Endothelial cell of umbilical vein (primary cell): ENCODE results near the gene GRPEL1. TPM values are rescaled to one million over a fixed set of nuclear protein-coding genes. Genes with fewer than 3 reads are reported as not detected.

ENCODE experiments used
- BruUV-seq: library from RNA; stranded (reverse); fragments of 400-500 nt; replicated peaks from 2 replicates; lab custom pipeline; 2021; lab: Mats Ljungman, UMichigan
- CTCF ChIA-PET: fragments of 300-600, 350-600 bp; sonication (Branson Sonifier 250); formaldehyde crosslinking; loops from one replicate; lab custom pipeline; 2021; ENCODE audit warnings: antibody characterized with exemption, inconsistent platforms; lab: Charles Lee
- POLR2A ChIA-PET: fragments of 300-600, 350-600 bp; sonication (Branson Sonifier 250); formaldehyde crosslinking; loops from one replicate; lab custom pipeline; 2021; ENCODE audit warnings: antibody characterized with exemption, inconsistent platforms; lab: Charles Lee
- DNase-seq: peaks from one replicate; pipeline ENCODE4 v3.0.0-alpha.2; 2011; ENCODE audit warnings: low read depth, low spot score
- FAIRE-seq: peaks from 2 replicates; lab custom pipeline; 2011; peaks lifted over from hg19 to GRCh38; lab: Jason Lieb, UNC
- H2AFZ ChIP-seq: 2 replicates; pipeline ENCODE4 v1.6.0; 2012; ENCODE audit warnings: low read depth, low read length, control low read depth, inconsistent platforms
- H3K27ac ChIP-seq: 2 replicates; pipeline ENCODE4 v1.5.1; 2011; ENCODE audit warnings: low read depth, mild to moderate bottlenecking, control low read depth, low read length, moderate library complexity; ENCODE audit not compliant: insufficient read depth
- H3K27me3 ChIP-seq, 2 experiments: 2 replicates each; pipeline versions ENCODE4 v1.6.0 to v1.6.1; 2011; ENCODE audit warnings: low read length in 2 of 2, mixed read lengths in 1 of 2; ENCODE audit not compliant: control insufficient read depth in 2 of 2, insufficient read depth in 2 of 2
- H3K36me3 ChIP-seq, 2 experiments: 2 replicates in 1 of 2; 3 replicates in 1 of 2; pipeline ENCODE4 v1.5.1; 2011; ENCODE audit warnings: low read length in 2 of 2, mild to moderate bottlenecking in 1 of 2, moderate library complexity in 1 of 2; ENCODE audit not compliant: control insufficient read depth in 2 of 2, insufficient read depth in 2 of 2; ENCODE audit errors: extremely low read depth in 1 of 2
- H3K4me1 ChIP-seq: 3 replicates; pipeline ENCODE4 v1.5.1; 2011; ENCODE audit warnings: mild to moderate bottlenecking, low read length; ENCODE audit not compliant: control insufficient read depth, insufficient read depth; ENCODE audit errors: extremely low read depth
- H3K4me2 ChIP-seq: 2 replicates; pipeline ENCODE4 v1.6.1; 2011; ENCODE audit warnings: low read length, control low read depth, mixed read lengths; ENCODE audit not compliant: insufficient read depth
- H3K4me3 ChIP-seq, 3 experiments: fragments of 200-600 bp in 1 of 3; sonication (generic), shearing (Covaris generic) in 1 of 3; replicated peaks in 1 of 3; 2 replicates each; pipeline ENCODE4 v1.5.1; 2011 to 2016; ENCODE audit warnings: control low read depth in 3 of 3, low read length in 3 of 3, mild to moderate bottlenecking in 2 of 3, inconsistent platforms in 1 of 3, low read depth in 1 of 3, moderate library complexity in 1 of 3; ENCODE audit not compliant: insufficient read depth in 1 of 3
- H3K79me2 ChIP-seq: 2 replicates; pipeline ENCODE4 v1.6.0; 2012; ENCODE audit warnings: low read length, inconsistent platforms; ENCODE audit not compliant: control insufficient read depth, insufficient read depth
- H3K9ac ChIP-seq: replicated peaks from 2 replicates; pipeline ENCODE3; 2011; ENCODE audit warnings: low read length, control low read depth; ENCODE audit not compliant: insufficient read depth; ENCODE audit errors: extremely low read depth
- H3K9me1 ChIP-seq: replicated peaks from 3 replicates; pipeline ENCODE4 v1.6.0; 2011; ENCODE audit warnings: mild to moderate bottlenecking, low read length; ENCODE audit not compliant: control insufficient read depth, insufficient read depth; ENCODE audit errors: extremely low read depth
- H3K9me3 ChIP-seq: replicated peaks from 2 replicates; pipeline ENCODE4 v1.5.1; 2012; ENCODE audit warnings: low read length, inconsistent platforms; ENCODE audit not compliant: control insufficient read depth, insufficient read depth
- H4K20me1 ChIP-seq: replicated peaks from 2 replicates; pipeline ENCODE3; 2011; ENCODE audit warnings: mild to moderate bottlenecking, low read length; ENCODE audit not compliant: control insufficient read depth, insufficient read depth; ENCODE audit errors: extremely low read depth
- CTCF ChIP-seq, 2 donors: IDR thresholded peaks; 1 replicate in 1 of 2; 2 replicates in 1 of 2; pipeline ENCODE4 v1.5.1; 2011; ENCODE audit warnings: low read length in 2 of 2, mild to moderate bottlenecking in 2 of 2, moderate library complexity in 2 of 2, control low read depth in 1 of 2, inconsistent platforms in 1 of 2, low read depth in 1 of 2; ENCODE audit not compliant: insufficient read depth in 1 of 2; ENCODE audit errors: extremely low read depth in 1 of 2
- GATA2 ChIP-seq: IDR thresholded peaks from 2 replicates; pipeline ENCODE4 v1.7.0; 2011; ENCODE audit warnings: low read depth, mild to moderate bottlenecking, moderate library complexity, mixed read lengths, low read length; ENCODE audit not compliant: insufficient read length, insufficient read depth
- JUN ChIP-seq: IDR thresholded peaks from 2 replicates; pipeline ENCODE4 v1.6.1; 2011; ENCODE audit warnings: borderline replicate concordance, low read depth; ENCODE audit not compliant: insufficient read length, insufficient read depth
- MAX ChIP-seq: IDR thresholded peaks from 2 replicates; pipeline ENCODE4 v1.6.1; 2011; ENCODE audit not compliant: insufficient read depth, insufficient read length
- MYC ChIP-seq: IDR thresholded peaks from one replicate; pipeline ENCODE4 v1.6.1; 2011; ENCODE audit warnings: mild to moderate bottlenecking, low read depth, low read length
- POLR2A ChIP-seq: IDR thresholded peaks from 2 replicates; pipeline ENCODE4 v1.6.1; 2012; ENCODE audit warnings: low read depth, mild to moderate bottlenecking, control low read depth, low read length
- POLR2AphosphoS5 ChIP-seq: IDR thresholded peaks from 2 replicates; pipeline ENCODE4 v1.6.1; 2012; ENCODE audit warnings: low read depth, mild to moderate bottlenecking, control low read depth, low read length, moderate library complexity; ENCODE audit not compliant: insufficient read depth
- dilution Hi-C: fragments of 300-500 bp; cut with MboI; formaldehyde crosslinking; loops from one replicate; pipeline ENCODE4 v1.15.0; 2019; ENCODE audit warnings: low sequenced_read_pairs; ENCODE audit not compliant: extremely low pct_ligation_motif_present
- intact Hi-C: fragments of 100-400 bp; cut with micrococcal nuclease; formaldehyde crosslinking; loops from one replicate; pipeline ENCODE4 v1.10.0; 2022
- polyA plus RNA-seq, 4 experiments: library from polyadenylated mRNA; depleted of rRNA in 3 of 4; stranded (reverse) in 3 of 4; unstranded in 1 of 4; fragments of >200 nt; gene quantifications; 2 replicates each; pipeline versions ENCODE4 v1.2.1 to v1.2.3, GENCODE V29; 2011 to 2012; ENCODE audit warnings: missing spikeins in 1 of 4
- total RNA-seq: library from RNA; stranded (reverse); gene quantifications from 2 replicates; pipeline ENCODE4 v1.2.3, GENCODE V29; 2021

Gene GRPEL1
- total and polyA plus RNA-seq, 2 donors (not counting 3 experiments of a cell fraction or from before 2014, with no cell fraction given): 17.3 to 42.6 TPM

GRCh38 chr4:7027284-7027683, 40.6 kb downstream of the GRPEL1 start:
- BruUV-seq: no TSS peak
- no peak overlapping the region for H3K4me2 ChIP-seq
- no peak for DNase-seq

More at GRCh38 chr4:7027284-7027683, 40.6 kb downstream of the GRPEL1 start:
- Histone ChIP-seq H3K36me3 (peaks cover 0 to 25% of the 10 kb centered on the region in 2 experiments), H2AFZ (no peak overlapping the region), H3K9ac (no peak overlapping the region), H3K9me1 (no peaks in the 10 kb centered on the region), H3K27ac (no peak overlapping the region), H3K9me3 (no peaks in the 10 kb centered on the region), H3K27me3 (no peaks in the 10 kb centered on the region), H3K79me2 (no peaks in the 10 kb centered on the region), H3K4me1 (no peaks in the 10 kb centered on the region), H3K4me3 (no peak overlapping the region), H4K20me1 (no peaks in the 10 kb centered on the region)
- ChIA-PET POLR2A (no interaction called here), CTCF (no interaction called here)
- TF ChIP-seq POLR2AphosphoS5: no peak
- no peak for TF ChIP-seq POLR2A
- TF ChIP-seq JUN: no peak
- no peak for TF ChIP-seq GATA2
- no peak for TF ChIP-seq MYC
- no peak for TF ChIP-seq MAX
- TF ChIP-seq CTCF (IDR thresholded peaks at IDR 0.05; ENCODE audit: extremely low read depth in 1 of 2, insufficient read depth in 1 of 2, low read depth in 1 of 2, low read length in 2 of 2): no peak
- intact Hi-C loops (no loop called here), dilution Hi-C loops (no loop called here)
- no peak for FAIRE-seq
